ENCODE results near the gene CPSF4L.

GRCh38 chr17:73274490-73274889, 12.8 kb upstream of the CPSF4L start:
- TF ChIP-seq, protein P1, sequence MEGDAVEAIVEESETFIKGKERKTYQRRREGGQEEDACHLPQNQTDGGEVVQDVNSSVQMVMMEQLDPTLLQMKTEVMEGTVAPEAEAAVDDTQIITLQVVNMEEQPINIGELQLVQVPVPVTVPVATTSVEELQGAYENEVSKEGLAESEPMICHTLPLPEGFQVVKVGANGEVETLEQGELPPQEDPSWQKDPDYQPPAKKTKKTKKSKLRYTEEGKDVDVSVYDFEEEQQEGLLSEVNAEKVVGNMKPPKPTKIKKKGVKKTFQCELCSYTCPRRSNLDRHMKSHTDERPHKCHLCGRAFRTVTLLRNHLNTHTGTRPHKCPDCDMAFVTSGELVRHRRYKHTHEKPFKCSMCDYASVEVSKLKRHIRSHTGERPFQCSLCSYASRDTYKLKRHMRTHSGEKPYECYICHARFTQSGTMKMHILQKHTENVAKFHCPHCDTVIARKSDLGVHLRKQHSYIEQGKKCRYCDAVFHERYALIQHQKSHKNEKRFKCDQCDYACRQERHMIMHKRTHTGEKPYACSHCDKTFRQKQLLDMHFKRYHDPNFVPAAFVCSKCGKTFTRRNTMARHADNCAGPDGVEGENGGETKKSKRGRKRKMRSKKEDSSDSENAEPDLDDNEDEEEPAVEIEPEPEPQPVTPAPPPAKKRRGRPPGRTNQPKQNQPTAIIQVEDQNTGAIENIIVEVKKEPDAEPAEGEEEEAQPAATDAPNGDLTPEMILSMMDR (optimal IDR thresholded peaks at IDR 0.05 in 1 of 3, IDR thresholded peaks at IDR 0.05 in 1 of 3, conservative IDR thresholded peaks at IDR 0.05 in 1 of 3; ENCODE audit: extremely low read depth in 1 of 3, insufficient read depth in 2 of 3, low read length in 3 of 3), result no peak
- no peak for TF ChIP-seq EZH2 (IDR thresholded peaks at IDR 0.05; ENCODE audit: low read length)
